HG03139 (cell line): ENCODE results near the gene DLK2.
"Not testable (repeated sequence)": the region's sequence is repeated elsewhere in the genome, so short reads cannot be mapped to it uniquely, and the experiment has no call there.

ENCODE experiments used
- ATAC-seq: cut with Tn5 transposase; IDR thresholded peaks from one replicate; pipeline ENCODE4 v1.9.1; 2021; ENCODE audit not compliant: unreplicated experiment

Gene DLK2

DNA sequence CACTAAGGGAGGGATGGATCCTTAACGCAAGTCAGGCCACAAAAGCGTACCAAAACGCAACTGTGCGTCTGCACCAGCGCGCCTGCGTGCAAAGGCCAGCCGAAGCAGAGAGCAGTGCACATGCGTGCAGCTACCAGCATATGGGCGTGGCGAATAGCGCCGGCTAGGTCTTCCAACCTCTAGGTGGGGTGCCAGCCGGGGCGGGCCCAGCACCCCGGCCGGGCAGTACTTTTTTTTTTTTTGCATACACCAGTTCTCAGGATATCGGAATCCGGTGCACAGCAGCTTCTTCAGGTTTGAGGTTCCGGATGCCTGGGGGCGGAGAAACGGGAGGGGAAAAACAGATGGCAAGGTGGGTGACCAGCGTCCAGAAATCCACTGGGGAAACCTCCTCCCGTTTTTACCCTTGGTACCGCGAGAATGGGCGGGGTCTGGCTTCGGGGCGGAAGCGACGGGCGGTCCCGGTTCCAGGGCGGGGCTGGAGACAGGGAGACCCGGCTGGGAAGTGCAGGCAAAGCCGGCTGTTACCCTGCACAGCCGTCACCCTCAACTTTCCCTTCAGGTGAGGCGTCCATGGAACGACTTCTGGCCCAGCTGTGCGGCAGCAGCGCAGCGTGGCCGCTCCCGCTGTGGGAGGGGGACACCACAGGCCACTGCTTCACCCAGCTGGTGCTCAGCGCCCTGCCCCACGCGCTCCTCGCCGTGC lies 27.8 kb downstream of the DLK2 start, which contains the start of gene ABCC10:
ABCC10 (plus strand) TSS at position 136 of the 706 bp plus-strand sequence; CDS start at position 574, 438 bp downstream.
- ATAC-seq, result peak; percentile 84

GRCh38 chr6:43426928-43427405 lies 28.4 kb downstream of the DLK2 start:
- peak; percentile 8 for ATAC-seq

DNA sequence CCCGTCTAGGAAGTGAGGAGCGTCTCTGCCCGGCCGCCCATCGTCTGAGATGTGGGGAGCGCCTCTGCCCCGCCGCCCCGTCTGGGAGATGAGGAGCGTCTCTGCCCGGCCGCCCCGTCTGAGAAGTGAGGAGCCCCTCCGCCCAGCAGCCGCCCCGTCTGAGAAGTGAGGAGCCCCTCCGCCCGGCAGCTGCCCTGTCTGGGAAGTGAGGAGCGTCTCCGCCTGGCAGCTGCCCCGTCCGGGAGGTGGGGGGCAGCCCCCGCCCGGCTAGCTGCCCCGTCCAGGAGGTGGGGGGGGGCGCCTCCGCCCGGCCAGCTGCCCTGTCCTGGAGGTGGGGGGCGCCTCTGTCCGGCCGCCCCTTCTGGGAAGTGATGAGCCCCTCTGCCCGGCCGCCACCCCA lies 30.3 kb downstream of the DLK2 start:
- ATAC-seq, result not testable (repeated sequence)

GRCh38 chr6:43421831-43422230 lies 33.5 kb downstream of the DLK2 start:
- ATAC-seq, result no peak

DNA sequence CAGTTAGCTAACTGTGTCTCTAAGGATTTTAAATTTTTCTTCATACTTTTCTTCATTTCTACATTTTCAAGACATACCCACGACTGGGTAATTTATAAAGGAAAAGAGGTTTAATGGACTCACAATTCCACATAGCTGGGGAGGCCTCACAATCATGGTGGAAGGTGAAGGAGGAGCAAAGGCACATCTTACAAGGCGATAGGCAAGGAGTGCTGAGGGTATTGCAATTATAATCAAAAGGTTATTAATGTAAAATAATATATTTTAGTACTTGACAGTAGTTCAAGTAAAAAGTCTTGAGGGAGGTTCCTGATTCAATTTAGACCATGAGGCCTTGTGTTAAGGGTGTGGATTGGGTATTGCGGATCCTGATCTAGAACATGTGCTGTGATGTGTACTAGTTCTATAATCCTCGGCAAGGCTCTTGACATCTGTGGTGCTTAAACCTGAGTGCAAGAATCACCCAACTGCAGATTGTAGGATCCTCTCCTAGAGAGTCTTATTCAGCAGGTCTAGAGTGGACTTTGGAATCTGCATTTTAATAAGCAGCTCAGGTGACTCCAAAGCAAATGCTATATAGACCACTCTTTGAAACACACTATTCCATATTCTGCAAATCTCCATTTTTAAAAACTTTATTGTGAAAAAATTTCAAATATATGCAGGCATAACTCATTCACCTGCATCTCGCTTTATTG lies 35.2 kb downstream of the DLK2 start:
- no peak for ATAC-seq

DNA sequence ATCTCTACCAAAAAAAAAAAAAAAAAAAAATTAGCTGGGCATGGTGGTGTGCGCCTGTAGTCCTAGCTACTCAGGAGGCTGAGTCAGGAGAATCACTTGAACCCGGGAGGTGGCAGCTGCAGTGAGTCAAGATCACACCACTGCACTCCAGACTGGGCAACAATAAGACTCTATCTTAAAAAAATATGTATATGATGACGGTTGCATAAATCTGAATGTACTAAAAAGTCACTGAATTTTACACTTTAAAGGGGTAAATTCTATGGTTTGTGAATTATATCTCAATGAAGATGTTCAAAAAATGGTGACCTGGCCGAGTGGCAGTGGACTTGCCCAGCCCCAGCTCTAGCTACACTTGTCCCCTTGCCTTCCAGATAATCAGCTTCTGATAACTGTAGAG lies 38.4 kb downstream of the DLK2 start:
- ATAC-seq, result no peak

DNA sequence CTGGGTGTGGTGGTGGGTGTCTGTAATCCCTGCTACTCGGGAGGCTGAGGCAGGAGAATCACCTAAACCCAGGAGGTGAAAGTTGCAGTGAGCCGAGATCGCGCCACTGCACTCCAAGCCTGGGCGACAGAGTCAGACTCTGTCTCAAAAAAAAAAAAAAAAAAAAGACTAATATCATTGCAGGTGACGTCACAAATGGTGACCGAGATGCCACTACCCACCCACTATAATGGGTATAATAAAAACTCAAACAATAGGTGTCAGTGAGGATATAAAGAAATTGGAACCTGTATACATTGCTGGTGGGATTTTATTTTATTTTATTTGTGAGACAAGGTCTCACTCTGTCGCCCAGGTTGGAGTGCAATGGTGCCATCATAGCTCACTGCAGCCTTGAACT lies 40.1 kb downstream of the DLK2 start:
- ATAC-seq, result not testable (repeated sequence)

- ATAC-seq, result no peak
Measured at GRCh38 chr6:43413002-43413401, 42.3 kb downstream of the DLK2 start.

- ATAC-seq, result no peak
Measured at GRCh38 chr6:43412541-43412940, 42.8 kb downstream of the DLK2 start.

GRCh38 chr6:43410776-43411175 lies 44.6 kb downstream of the DLK2 start:
- not testable (repeated sequence) for ATAC-seq

- ATAC-seq, result no peak
Measured at GRCh38 chr6:43408259-43408658, 47.1 kb downstream of the DLK2 start.

GRCh38 chr6:43407296-43407695 lies 48.1 kb downstream of the DLK2 start:
- ATAC-seq, result no peak

DNA sequence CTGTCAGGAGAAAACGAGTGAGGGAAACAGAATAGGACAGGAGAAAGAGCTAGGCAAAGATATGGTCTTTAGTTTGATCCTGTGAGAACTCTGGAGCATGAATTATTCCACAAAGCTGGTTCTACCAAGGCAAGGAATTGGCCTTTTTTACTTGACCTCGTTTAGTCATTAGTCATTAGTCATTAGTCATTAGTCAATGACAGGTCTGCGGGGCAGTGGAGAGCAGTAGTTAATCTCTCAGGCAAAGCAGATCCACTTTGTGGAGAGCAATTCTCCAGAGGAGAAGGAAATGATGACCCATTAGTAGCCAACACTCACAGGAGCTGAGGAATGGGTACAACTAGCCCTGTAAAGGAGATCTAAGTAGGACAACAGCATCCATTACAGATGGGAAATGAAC lies 50.0 kb downstream of the DLK2 start:
- no peak for ATAC-seq

GRCh38 chr6:43402820-43403219 lies 52.5 kb downstream of the DLK2 start:
- no peak for ATAC-seq

- ATAC-seq, result no peak
Measured at GRCh38 chr6:43401730-43402129, 53.6 kb downstream of the DLK2 start.
